Endothelial cell of umbilical vein (primary cell): ENCODE data around the gene TLE1. TPM values are rescaled to one million over a fixed set of nuclear protein-coding genes. Genes with fewer than 3 reads are reported as not detected.

ENCODE experiments used
- BruUV-seq: library from RNA; stranded (reverse); fragments of 400-500 nt; replicated peaks from 2 replicates; lab custom pipeline; 2021; lab: Mats Ljungman, UMichigan
- CTCF ChIA-PET: fragments of 300-600, 350-600 bp; sonication (Branson Sonifier 250); formaldehyde crosslinking; loops from one replicate; lab custom pipeline; 2021; ENCODE audit warnings: antibody characterized with exemption, inconsistent platforms; lab: Charles Lee
- POLR2A ChIA-PET: fragments of 300-600, 350-600 bp; sonication (Branson Sonifier 250); formaldehyde crosslinking; loops from one replicate; lab custom pipeline; 2021; ENCODE audit warnings: antibody characterized with exemption, inconsistent platforms; lab: Charles Lee
- DNase-seq: peaks from one replicate; pipeline ENCODE4 v3.0.0-alpha.2; 2011; ENCODE audit warnings: low read depth, low spot score
- FAIRE-seq: peaks from 2 replicates; lab custom pipeline; 2011; peaks lifted over from hg19 to GRCh38; lab: Jason Lieb, UNC
- H2AFZ ChIP-seq: 2 replicates; pipeline ENCODE4 v1.6.0; 2012; ENCODE audit warnings: low read depth, low read length, control low read depth, inconsistent platforms
- H3K27ac ChIP-seq: 2 replicates; pipeline ENCODE4 v1.5.1; 2011; ENCODE audit warnings: low read depth, mild to moderate bottlenecking, control low read depth, low read length, moderate library complexity; ENCODE audit not compliant: insufficient read depth
- H3K27me3 ChIP-seq, 2 experiments: 2 replicates each; pipeline versions ENCODE4 v1.6.0 to v1.6.1; 2011; ENCODE audit warnings: low read length in 2 of 2, mixed read lengths in 1 of 2; ENCODE audit not compliant: control insufficient read depth in 2 of 2, insufficient read depth in 2 of 2
- H3K36me3 ChIP-seq, 2 experiments: 2 replicates in 1 of 2; 3 replicates in 1 of 2; pipeline ENCODE4 v1.5.1; 2011; ENCODE audit warnings: low read length in 2 of 2, mild to moderate bottlenecking in 1 of 2, moderate library complexity in 1 of 2; ENCODE audit not compliant: control insufficient read depth in 2 of 2, insufficient read depth in 2 of 2; ENCODE audit errors: extremely low read depth in 1 of 2
- H3K4me1 ChIP-seq: 3 replicates; pipeline ENCODE4 v1.5.1; 2011; ENCODE audit warnings: mild to moderate bottlenecking, low read length; ENCODE audit not compliant: control insufficient read depth, insufficient read depth; ENCODE audit errors: extremely low read depth
- H3K4me2 ChIP-seq: 2 replicates; pipeline ENCODE4 v1.6.1; 2011; ENCODE audit warnings: low read length, control low read depth, mixed read lengths; ENCODE audit not compliant: insufficient read depth
- H3K4me3 ChIP-seq, 3 experiments: fragments of 200-600 bp in 1 of 3; sonication (generic), shearing (Covaris generic) in 1 of 3; replicated peaks in 1 of 3; 2 replicates each; pipeline ENCODE4 v1.5.1; 2011 to 2016; ENCODE audit warnings: control low read depth in 3 of 3, low read length in 3 of 3, mild to moderate bottlenecking in 2 of 3, inconsistent platforms in 1 of 3, low read depth in 1 of 3, moderate library complexity in 1 of 3; ENCODE audit not compliant: insufficient read depth in 1 of 3
- H3K79me2 ChIP-seq: 2 replicates; pipeline ENCODE4 v1.6.0; 2012; ENCODE audit warnings: low read length, inconsistent platforms; ENCODE audit not compliant: control insufficient read depth, insufficient read depth
- H3K9ac ChIP-seq: replicated peaks from 2 replicates; pipeline ENCODE3; 2011; ENCODE audit warnings: low read length, control low read depth; ENCODE audit not compliant: insufficient read depth; ENCODE audit errors: extremely low read depth
- H3K9me1 ChIP-seq: replicated peaks from 3 replicates; pipeline ENCODE4 v1.6.0; 2011; ENCODE audit warnings: mild to moderate bottlenecking, low read length; ENCODE audit not compliant: control insufficient read depth, insufficient read depth; ENCODE audit errors: extremely low read depth
- H3K9me3 ChIP-seq: replicated peaks from 2 replicates; pipeline ENCODE4 v1.5.1; 2012; ENCODE audit warnings: low read length, inconsistent platforms; ENCODE audit not compliant: control insufficient read depth, insufficient read depth
- H4K20me1 ChIP-seq: replicated peaks from 2 replicates; pipeline ENCODE3; 2011; ENCODE audit warnings: mild to moderate bottlenecking, low read length; ENCODE audit not compliant: control insufficient read depth, insufficient read depth; ENCODE audit errors: extremely low read depth
- EZH2 ChIP-seq: IDR thresholded peaks from 2 replicates; pipeline ENCODE4 v1.6.1; 2012; ENCODE audit warnings: borderline replicate concordance, low read depth, mild to moderate bottlenecking, moderate library complexity, low read length, inconsistent platforms; ENCODE audit not compliant: severe bottlenecking
- FOS ChIP-seq: IDR thresholded peaks from 2 replicates; pipeline ENCODE4 v1.6.1; 2011; ENCODE audit warnings: mild to moderate bottlenecking, low read length, moderate library complexity, borderline replicate concordance; ENCODE audit not compliant: insufficient read depth
- GATA2 ChIP-seq: IDR thresholded peaks from 2 replicates; pipeline ENCODE4 v1.7.0; 2011; ENCODE audit warnings: low read depth, mild to moderate bottlenecking, moderate library complexity, mixed read lengths, low read length; ENCODE audit not compliant: insufficient read length, insufficient read depth
- JUN ChIP-seq: IDR thresholded peaks from 2 replicates; pipeline ENCODE4 v1.6.1; 2011; ENCODE audit warnings: borderline replicate concordance, low read depth; ENCODE audit not compliant: insufficient read length, insufficient read depth
- MYC ChIP-seq: IDR thresholded peaks from one replicate; pipeline ENCODE4 v1.6.1; 2011; ENCODE audit warnings: mild to moderate bottlenecking, low read depth, low read length
- POLR2A ChIP-seq: IDR thresholded peaks from 2 replicates; pipeline ENCODE4 v1.6.1; 2012; ENCODE audit warnings: low read depth, mild to moderate bottlenecking, control low read depth, low read length
- POLR2AphosphoS5 ChIP-seq: IDR thresholded peaks from 2 replicates; pipeline ENCODE4 v1.6.1; 2012; ENCODE audit warnings: low read depth, mild to moderate bottlenecking, control low read depth, low read length, moderate library complexity; ENCODE audit not compliant: insufficient read depth
- dilution Hi-C: fragments of 300-500 bp; cut with MboI; formaldehyde crosslinking; loops from one replicate; pipeline ENCODE4 v1.15.0; 2019; ENCODE audit warnings: low sequenced_read_pairs; ENCODE audit not compliant: extremely low pct_ligation_motif_present
- intact Hi-C: fragments of 100-400 bp; cut with micrococcal nuclease; formaldehyde crosslinking; loops from one replicate; pipeline ENCODE4 v1.10.0; 2022
- polyA plus RNA-seq, 4 experiments: library from polyadenylated mRNA; depleted of rRNA in 3 of 4; stranded (reverse) in 3 of 4; unstranded in 1 of 4; fragments of >200 nt; gene quantifications; 2 replicates each; pipeline versions ENCODE4 v1.2.1 to v1.2.3, GENCODE V29; 2011 to 2012; ENCODE audit warnings: missing spikeins in 1 of 4
- total RNA-seq: library from RNA; stranded (reverse); gene quantifications from 2 replicates; pipeline ENCODE4 v1.2.3, GENCODE V29; 2021
- TF ChIP-seq, protein P1 (sequence below): IDR thresholded peaks from 2 replicates; pipeline ENCODE4 v1.6.1; 2011; ENCODE audit not compliant: insufficient read depth, insufficient read length
- TF ChIP-seq, protein P2 (sequence below), 2 donors: IDR thresholded peaks; 1 replicate in 1 of 2; 2 replicates in 1 of 2; pipeline ENCODE4 v1.5.1; 2011; ENCODE audit warnings: low read length in 2 of 2, mild to moderate bottlenecking in 2 of 2, moderate library complexity in 2 of 2, control low read depth in 1 of 2, inconsistent platforms in 1 of 2, low read depth in 1 of 2; ENCODE audit not compliant: insufficient read depth in 1 of 2; ENCODE audit errors: extremely low read depth in 1 of 2

TLE1 gene
- total and polyA plus RNA-seq, 2 donors (not counting 3 experiments of a cell fraction or from before 2014, with no cell fraction given) = 55.0 to 58.2 TPM

DNA sequence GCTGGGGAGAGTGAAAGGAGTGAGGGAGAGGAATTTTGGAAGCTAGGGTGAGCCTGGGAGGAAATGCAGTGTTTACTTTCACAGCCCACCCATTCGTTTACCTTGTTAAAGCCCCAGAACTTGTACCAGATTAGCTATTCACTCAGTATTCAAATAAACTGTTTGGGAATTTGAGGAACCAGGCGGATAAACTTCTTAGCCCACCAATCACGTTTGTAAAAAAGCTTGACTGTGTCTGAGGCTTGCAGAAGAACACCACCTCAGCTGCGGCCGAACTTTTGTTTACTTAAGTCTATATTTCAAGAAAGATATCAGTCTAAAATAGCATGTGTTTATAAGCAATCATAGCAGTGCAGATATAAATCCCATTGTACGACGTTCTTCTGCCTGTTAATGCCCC is 5.2 kb upstream of the TLE1 start:
- intact Hi-C loops (no loop called here), dilution Hi-C loops (no loop called here)
- H2AFZ ChIP-seq = no peak overlapping the region
- ChIA-PET CTCF (no interaction called here), POLR2A (no interaction called here)
- BruUV-seq = no TSS peak
- no peaks in the 10 kb centered on the region for H3K9me1 ChIP-seq
- no peaks in the 10 kb centered on the region for H3K9me3 ChIP-seq
- H3K27ac ChIP-seq = no peak overlapping the region
- no peak for TF ChIP-seq JUN
- TF ChIP-seq GATA2 = no peak
- TF ChIP-seq, protein P1, sequence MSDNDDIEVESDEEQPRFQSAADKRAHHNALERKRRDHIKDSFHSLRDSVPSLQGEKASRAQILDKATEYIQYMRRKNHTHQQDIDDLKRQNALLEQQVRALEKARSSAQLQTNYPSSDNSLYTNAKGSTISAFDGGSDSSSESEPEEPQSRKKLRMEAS = no peak
- TF ChIP-seq POLR2A = no peak
- no peak for TF ChIP-seq EZH2
- TF ChIP-seq MYC = no peak
- TF ChIP-seq, protein P2, sequence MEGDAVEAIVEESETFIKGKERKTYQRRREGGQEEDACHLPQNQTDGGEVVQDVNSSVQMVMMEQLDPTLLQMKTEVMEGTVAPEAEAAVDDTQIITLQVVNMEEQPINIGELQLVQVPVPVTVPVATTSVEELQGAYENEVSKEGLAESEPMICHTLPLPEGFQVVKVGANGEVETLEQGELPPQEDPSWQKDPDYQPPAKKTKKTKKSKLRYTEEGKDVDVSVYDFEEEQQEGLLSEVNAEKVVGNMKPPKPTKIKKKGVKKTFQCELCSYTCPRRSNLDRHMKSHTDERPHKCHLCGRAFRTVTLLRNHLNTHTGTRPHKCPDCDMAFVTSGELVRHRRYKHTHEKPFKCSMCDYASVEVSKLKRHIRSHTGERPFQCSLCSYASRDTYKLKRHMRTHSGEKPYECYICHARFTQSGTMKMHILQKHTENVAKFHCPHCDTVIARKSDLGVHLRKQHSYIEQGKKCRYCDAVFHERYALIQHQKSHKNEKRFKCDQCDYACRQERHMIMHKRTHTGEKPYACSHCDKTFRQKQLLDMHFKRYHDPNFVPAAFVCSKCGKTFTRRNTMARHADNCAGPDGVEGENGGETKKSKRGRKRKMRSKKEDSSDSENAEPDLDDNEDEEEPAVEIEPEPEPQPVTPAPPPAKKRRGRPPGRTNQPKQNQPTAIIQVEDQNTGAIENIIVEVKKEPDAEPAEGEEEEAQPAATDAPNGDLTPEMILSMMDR (IDR thresholded peaks at IDR 0.05; ENCODE audit: extremely low read depth in 1 of 2, insufficient read depth in 1 of 2, low read depth in 1 of 2, low read length in 2 of 2) = no peak
- TF ChIP-seq FOS = no peak
- TF ChIP-seq POLR2AphosphoS5 = no peak
- no peak overlapping the region for H3K9ac ChIP-seq
- no peak for FAIRE-seq
- no peak for DNase-seq
- no peak overlapping the region for H3K4me2 ChIP-seq
- H4K20me1 ChIP-seq = no peaks in the 10 kb centered on the region
- H3K36me3 ChIP-seq = no peaks in the 10 kb centered on the region
- H3K79me2 ChIP-seq = no peaks in the 10 kb centered on the region
- no peak overlapping the region for H3K4me3 ChIP-seq
- H3K4me1 ChIP-seq = peaks cover 5% of the 10 kb centered on the region
- H3K27me3 ChIP-seq = peaks cover 3 to 5% of the 10 kb centered on the region in 2 experiments
